ENCODE results near the gene CD69.

DNA sequence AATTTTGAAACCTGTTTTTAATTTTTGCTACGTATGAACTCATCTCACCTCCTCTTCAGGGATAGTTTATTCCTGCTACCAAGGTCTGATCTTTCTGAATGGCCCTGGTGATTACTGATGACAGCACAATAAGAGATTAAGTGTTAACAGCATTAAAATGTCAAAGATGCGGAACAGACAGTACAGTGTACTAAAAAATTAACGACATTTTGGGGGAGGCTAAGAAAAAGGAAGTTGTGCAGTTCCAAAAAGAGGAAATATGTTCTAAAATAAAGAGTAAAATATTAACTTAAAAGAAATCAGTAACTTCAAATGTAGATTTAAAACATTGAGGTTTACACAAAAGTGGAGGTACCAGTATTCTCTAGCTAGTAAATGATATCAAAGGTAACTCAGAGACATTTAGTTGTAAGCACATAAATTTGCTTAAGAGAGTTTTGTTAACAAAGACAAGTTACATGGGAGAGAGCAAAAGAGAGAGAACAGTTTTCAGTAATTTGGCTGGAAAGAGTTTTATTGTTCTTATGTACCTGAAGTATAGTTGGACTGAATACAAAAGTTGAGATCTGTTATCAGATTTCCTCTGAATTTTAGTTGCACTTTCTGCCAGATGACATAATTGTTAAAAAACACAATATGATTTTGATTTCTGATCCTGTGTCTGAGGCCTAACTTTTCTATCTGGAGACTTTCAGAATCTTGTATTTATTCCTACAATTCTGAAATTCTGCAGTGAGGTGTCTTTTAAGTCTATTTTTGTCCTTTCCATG is 23.6 kb downstream of the CD69 start:
- no peak for TF ChIP-seq CTCF (IDR thresholded peaks at IDR 0.05)
- no peak for TF ChIP-seq POLR2A (IDR thresholded peaks at IDR 0.05)

All from thyroid gland (tissue), 4 donors.